B cell (primary cell): ENCODE data around the gene RNF215. TPM values are rescaled to one million over a fixed set of nuclear protein-coding genes. Genes with fewer than 3 reads are reported as not detected.
"Not testable (repeated sequence)": the region's sequence is repeated elsewhere in the genome, so short reads cannot be mapped to it uniquely, and the experiment has no call there.

Experiments
- ATAC-seq: fragments of 200-7000 bp; cut with Tn5 transposase; one replicate; pipeline ENCODE4 v1.10.0; 2021; ENCODE audit warnings: low read depth, mild to moderate bottlenecking, moderate number of reproducible peaks, moderate library complexity
- CTCF ChIA-PET: fragments of 350-600 bp; sonication (Branson Sonifier 250); formaldehyde crosslinking; loops from one replicate; lab custom pipeline; 2021; ENCODE audit warnings: antibody characterized with exemption, inconsistent platforms; lab: Charles Lee
- POLR2A ChIA-PET: fragments of 350-600 bp; sonication (Branson Sonifier 250); formaldehyde crosslinking; loops from one replicate; lab custom pipeline; 2021; ENCODE audit warnings: antibody characterized with exemption; lab: Charles Lee
- DNase-seq: peaks from one replicate; pipeline ENCODE4 v3.0.0; 2013
- H2AFZ ChIP-seq: 2 replicates; pipeline ENCODE4 v1.6.1; 2012; ENCODE audit warnings: mild to moderate bottlenecking, low read depth, low read length; ENCODE audit not compliant: insufficient read depth, poor library complexity, severe bottlenecking
- H3K27ac ChIP-seq, 2 donors: 1 replicate in 1 of 2; 2 replicates in 1 of 2; pipeline ENCODE4 v1.5.1; 2012 to 2013; ENCODE audit warnings: low read length in 2 of 2, mild to moderate bottlenecking in 2 of 2, moderate library complexity in 1 of 2
- H3K27me3 ChIP-seq, 4 experiments: fragments of 200-600 bp in 1 of 4; sonication (generic) in 1 of 4; replicated peaks in 1 of 4; 1 replicate in 2 of 4; 2 replicates in 2 of 4; pipeline versions ENCODE4 v1.6.1 to v1.7.0; 2013 to 2016; ENCODE audit warnings: low read length in 3 of 4, mild to moderate bottlenecking in 2 of 4, mixed read lengths in 1 of 4, moderate library complexity in 1 of 4; ENCODE audit not compliant: insufficient read depth in 4 of 4, control insufficient read depth in 3 of 4; ENCODE audit errors: control extremely low read depth in 1 of 4
- H3K36me3 ChIP-seq, 2 experiments: replicated peaks in 1 of 2; 1 replicate in 1 of 2; 2 replicates in 1 of 2; pipeline versions ENCODE4 v1.6.1 to v1.7.1; 2013; ENCODE audit warnings: low read length in 1 of 2; ENCODE audit not compliant: insufficient read depth in 2 of 2, control insufficient read depth in 1 of 2; ENCODE audit errors: control extremely low read depth in 1 of 2, extremely low read depth in 1 of 2
- H3K4me1 ChIP-seq, 2 donors: fragments of 200-600 bp in 1 of 2; sonication (generic) in 1 of 2; 1 replicate in 1 of 2; 2 replicates in 1 of 2; pipeline versions ENCODE4 v1.5.1 to v1.6.1; 2013 to 2017; ENCODE audit warnings: low read length in 2 of 2; ENCODE audit not compliant: control insufficient read depth in 2 of 2, insufficient read depth in 2 of 2
- H3K4me2 ChIP-seq: replicated peaks from 2 replicates; pipeline ENCODE3; 2012; ENCODE audit warnings: mild to moderate bottlenecking, low read depth, low read length; ENCODE audit not compliant: poor library complexity, severe bottlenecking
- H3K4me3 ChIP-seq, 5 experiments: fragments of 200-600 bp in 1 of 5; sonication (generic) in 1 of 5; 1 replicate in 3 of 5; 2 replicates in 2 of 5; pipeline versions ENCODE4 v1.5.1 to v1.7.0; 2011 to 2016; ENCODE audit warnings: low read length in 4 of 5, mild to moderate bottlenecking in 4 of 5, low read depth in 2 of 5, control low read depth in 1 of 5, moderate library complexity in 1 of 5; ENCODE audit not compliant: insufficient read depth in 1 of 5; ENCODE audit errors: control extremely low read depth in 1 of 5, extremely low read depth in 1 of 5
- H3K79me2 ChIP-seq: fragments of 200-600 bp; sonication (generic); one replicate; pipeline ENCODE4 v1.6.0; 2016; ENCODE audit warnings: low read length; ENCODE audit not compliant: control insufficient read depth, insufficient read depth
- H3K9ac ChIP-seq: fragments of 200-600 bp; sonication (generic); 2 replicates; pipeline ENCODE4 v1.6.1; 2017; ENCODE audit warnings: mild to moderate bottlenecking, low read length, moderate library complexity
- H3K9me3 ChIP-seq, 3 donors: one replicate each; pipeline versions ENCODE4 v1.6.1 to v1.7.1; 2013; ENCODE audit warnings: low read length in 2 of 3; ENCODE audit not compliant: control insufficient read depth in 2 of 3, insufficient read depth in 1 of 3; ENCODE audit errors: control extremely low read depth in 1 of 3
- H4K20me1 ChIP-seq: 2 replicates; pipeline ENCODE4 v1.6.0; 2012; ENCODE audit warnings: mild to moderate bottlenecking, low read length; ENCODE audit not compliant: insufficient read depth, control insufficient read depth, poor library complexity, severe bottlenecking
- H3K27ac Mint-ChIP-seq: one replicate; pipeline ENCODE4 v1.8.0; 2021; ENCODE audit warnings: mixed read lengths
- H3K27me3 Mint-ChIP-seq: one replicate; pipeline ENCODE4 v1.8.0; 2021; ENCODE audit warnings: mixed read lengths
- H3K4me1 Mint-ChIP-seq: one replicate; pipeline ENCODE4 v1.8.0; 2021; ENCODE audit warnings: mixed read lengths
- H3K4me3 Mint-ChIP-seq: one replicate; pipeline ENCODE4 v1.8.0; 2021; ENCODE audit warnings: mixed read lengths
- H3K9me3 Mint-ChIP-seq: one replicate; pipeline ENCODE4 v1.8.0; 2022; ENCODE audit warnings: mixed read lengths; ENCODE audit not compliant: insufficient read depth
- EZH2 ChIP-seq: IDR thresholded peaks from 2 replicates; pipeline ENCODE4 v1.6.1; 2012; ENCODE audit warnings: borderline replicate concordance, low read depth, mild to moderate bottlenecking, moderate library complexity, low read length; ENCODE audit not compliant: insufficient read depth, poor library complexity, severe bottlenecking
- WGBS: methylation state at CpG from one replicate; pipeline ENCODE4 v1.1.5; 2013; ENCODE audit warnings: missing lambda C conversion rate; ENCODE audit not compliant: insufficient coverage; 5-methylcytosine and 5-hydroxymethylcytosine counted together
- intact Hi-C: fragments of 100-400 bp; cut with micrococcal nuclease; formaldehyde crosslinking; loops from one replicate; pipeline ENCODE4 v1.10.0; 2022
- polyA plus RNA-seq: library from polyadenylated mRNA; depleted of rRNA; stranded (reverse); fragments of >200 nt; gene quantifications from 2 replicates; pipeline ENCODE4 v1.2.3, GENCODE V29; 2012
- total RNA-seq, 2 donors: library from RNA; stranded (reverse); fragments of 120-200 nt in 1 of 2; gene quantifications; 1 replicate in 1 of 2; 2 replicates in 1 of 2; pipeline versions ENCODE4 v1.2.3 to v1.2.4, GENCODE V29; 2013 to 2022
- TF ChIP-seq, protein P1 (sequence below): fragments of 200-600 bp; IDR thresholded peaks from one replicate; pipeline ENCODE4 v1.8.0; 2022; ENCODE audit warnings: antibody characterized with exemption, mild to moderate bottlenecking

RNF215 gene
- total and polyA plus RNA-seq, 2 donors (not counting 1 experiment from before 2014, with no cell fraction given) = 8.8 to 18.6 TPM

DNA sequence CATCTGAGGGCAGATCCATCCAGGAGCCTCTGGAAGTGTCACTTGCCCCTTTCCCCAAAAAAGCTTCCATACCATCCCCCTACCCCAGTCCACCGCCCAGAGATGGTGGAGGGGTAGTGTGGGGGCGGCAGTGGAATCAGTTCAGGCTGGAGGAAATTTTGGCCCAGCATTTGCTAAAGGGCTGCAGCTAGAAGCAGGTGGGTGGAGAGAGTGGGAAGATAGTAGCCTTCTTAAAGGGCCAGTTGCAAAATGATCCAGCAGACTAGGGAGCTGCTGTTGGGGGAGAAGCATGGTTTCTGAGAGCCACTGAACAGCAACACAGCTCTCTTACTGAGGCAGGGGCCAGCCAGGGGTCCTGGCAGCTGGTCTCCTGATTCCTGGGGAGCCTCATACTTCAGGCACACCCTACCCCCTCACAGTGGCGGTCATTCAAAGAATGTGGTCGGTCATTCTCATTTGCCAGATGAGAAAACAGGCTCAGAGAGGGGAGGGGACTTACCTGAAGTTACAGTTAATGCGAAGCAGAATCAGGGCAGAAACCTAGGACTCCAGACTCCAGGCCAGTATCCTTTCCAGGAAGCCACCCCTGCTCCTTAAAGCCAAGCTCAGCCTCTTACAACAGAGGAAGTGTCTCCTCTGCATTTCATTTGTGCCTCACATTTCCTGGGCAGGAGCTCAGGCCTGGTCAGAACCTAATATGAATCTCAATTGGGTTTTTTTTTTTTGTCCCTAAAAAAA is 15.0 kb upstream of the RNF215 start:
- H3K4me3 ChIP-seq = no peak overlapping the region
- peaks cover 18% of the 10 kb centered on the region for H3K27me3 Mint-ChIP-seq
- no peaks in the 10 kb centered on the region for H3K9me3 Mint-ChIP-seq
- peaks cover 4% of the 10 kb centered on the region for H3K4me1 Mint-ChIP-seq
- TF ChIP-seq EZH2 = no peak
- TF ChIP-seq, protein P1, sequence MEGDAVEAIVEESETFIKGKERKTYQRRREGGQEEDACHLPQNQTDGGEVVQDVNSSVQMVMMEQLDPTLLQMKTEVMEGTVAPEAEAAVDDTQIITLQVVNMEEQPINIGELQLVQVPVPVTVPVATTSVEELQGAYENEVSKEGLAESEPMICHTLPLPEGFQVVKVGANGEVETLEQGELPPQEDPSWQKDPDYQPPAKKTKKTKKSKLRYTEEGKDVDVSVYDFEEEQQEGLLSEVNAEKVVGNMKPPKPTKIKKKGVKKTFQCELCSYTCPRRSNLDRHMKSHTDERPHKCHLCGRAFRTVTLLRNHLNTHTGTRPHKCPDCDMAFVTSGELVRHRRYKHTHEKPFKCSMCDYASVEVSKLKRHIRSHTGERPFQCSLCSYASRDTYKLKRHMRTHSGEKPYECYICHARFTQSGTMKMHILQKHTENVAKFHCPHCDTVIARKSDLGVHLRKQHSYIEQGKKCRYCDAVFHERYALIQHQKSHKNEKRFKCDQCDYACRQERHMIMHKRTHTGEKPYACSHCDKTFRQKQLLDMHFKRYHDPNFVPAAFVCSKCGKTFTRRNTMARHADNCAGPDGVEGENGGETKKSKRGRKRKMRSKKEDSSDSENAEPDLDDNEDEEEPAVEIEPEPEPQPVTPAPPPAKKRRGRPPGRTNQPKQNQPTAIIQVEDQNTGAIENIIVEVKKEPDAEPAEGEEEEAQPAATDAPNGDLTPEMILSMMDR = no peak
- intact Hi-C loops = no loop called here
- no peak for ATAC-seq
- H3K9ac ChIP-seq = no peak overlapping the region
- H3K4me2 ChIP-seq = no peak overlapping the region
- 90% methylated on average over 4 of the region's 5 CpGs for WGBS
- H3K4me3 Mint-ChIP-seq = no peak overlapping the region
- CTCF ChIA-PET = interaction anchor here (0.9 to 1.5 kb wide), 4 partner anchors 9 to 115 kb away, joined by 3 read pairs; no protein-coding TSS in a partner anchor
- DNase-seq = no peak
- H3K27ac Mint-ChIP-seq = no peak overlapping the region
- H3K9me3 ChIP-seq = peaks cover 0 to 8% (median 0%) of the 10 kb centered on the region in 3 donors
- POLR2A ChIA-PET = interaction anchor here (0.6 kb wide), 1 partner anchor 121 kb away, joined by 3 read pairs; no protein-coding TSS in a partner anchor
- no peak overlapping the region for H3K27ac ChIP-seq
- H3K27me3 ChIP-seq = peaks cover 0 to 23% (median 17%) of the 10 kb centered on the region in 4 experiments
- no peaks in the 10 kb centered on the region for H3K79me2 ChIP-seq
- no peaks in the 10 kb centered on the region for H4K20me1 ChIP-seq
- no peak overlapping the region for H2AFZ ChIP-seq
- H3K36me3 ChIP-seq = no peaks in the 10 kb centered on the region
- H3K4me1 ChIP-seq = peaks cover 7 to 12% of the 10 kb centered on the region in 2 donors

DNA sequence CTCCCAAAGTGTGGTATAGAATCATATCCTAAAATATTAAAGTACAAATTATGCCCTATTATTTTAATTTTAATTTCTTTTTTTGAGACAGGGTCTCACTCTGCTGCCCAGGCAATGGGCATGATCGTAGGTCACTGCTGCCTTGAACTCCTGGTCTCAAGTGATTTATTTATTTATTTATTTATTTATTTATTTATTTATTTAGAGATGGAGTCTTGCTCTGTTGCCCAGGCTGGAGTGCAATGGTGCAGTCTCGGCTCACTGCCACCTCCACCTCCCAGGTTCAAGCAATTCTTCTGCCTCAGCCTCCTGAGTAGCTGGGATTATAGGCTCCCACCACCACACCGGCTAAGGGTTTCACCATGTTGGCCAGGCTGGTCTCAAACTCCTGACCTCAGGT is 13.8 kb upstream of the RNF215 start:
- WGBS = 100% methylated on average over 2 of the region's 3 CpGs
- H3K4me1 Mint-ChIP-seq, H3K36me3 ChIP-seq, H3K27ac Mint-ChIP-seq, ATAC-seq, H3K79me2 ChIP-seq, H3K4me3 Mint-ChIP-seq, H3K27ac ChIP-seq, DNase-seq, POLR2A ChIA-PET, H2AFZ ChIP-seq, H3K9me3 ChIP-seq, H3K4me3 ChIP-seq, intact Hi-C loops, H3K9me3 Mint-ChIP-seq, H3K9ac ChIP-seq, H3K4me2 ChIP-seq, H4K20me1 ChIP-seq: not testable (repeated sequence)
- Histone ChIP-seq H3K27me3 (peaks cover 0 to 35% (median 21%) of the 10 kb centered on the region in 4 experiments), H3K4me1 (peaks cover 17 to 22% of the 10 kb centered on the region in 2 donors)
- CTCF ChIA-PET = interaction anchor here (0.6 to 1.5 kb wide), 3 partner anchors 10 to 1347 kb away, joined by 3 to 5 read pairs (median 3); no protein-coding TSS in a partner anchor
- peaks cover 28% of the 10 kb centered on the region for H3K27me3 Mint-ChIP-seq
